Hepatocyte (in vitro differentiated cells): Measurements from ENCODE around the gene GMCL1. TPM values are rescaled to one million over a fixed set of nuclear protein-coding genes. Genes with fewer than 3 reads are reported as not detected.

Experiments used
- DNase-seq: peaks from one replicate; pipeline ENCODE4 v3.0.0-alpha.2; 2016; ENCODE audit warnings: low spot score
- H2AFZ ChIP-seq: fragments of 200-600 bp; sonication (generic); 2 replicates; pipeline ENCODE4 v1.6.0; 2016; ENCODE audit warnings: antibody characterized with exemption, mild to moderate bottlenecking
- H3K27ac ChIP-seq: fragments of 200-600 bp; sonication (generic); 2 replicates; pipeline ENCODE4 v1.5.1; 2016; ENCODE audit warnings: mild to moderate bottlenecking
- H3K27me3 ChIP-seq: fragments of 200-600 bp; sonication (generic); 2 replicates; pipeline ENCODE4 v1.6.1; 2016
- H3K36me3 ChIP-seq: fragments of 200-600 bp; sonication (generic); replicated peaks from 2 replicates; pipeline ENCODE4 v1.5.1; 2016; ENCODE audit warnings: low read depth; ENCODE audit not compliant: insufficient read depth
- H3K4me1 ChIP-seq: fragments of 200-600 bp; sonication (generic); 2 replicates; pipeline ENCODE4 v1.5.1; 2016; ENCODE audit warnings: mild to moderate bottlenecking, moderate library complexity; ENCODE audit not compliant: insufficient read depth
- H3K4me2 ChIP-seq: fragments of 200-600 bp; sonication (generic); 2 replicates; pipeline ENCODE4 v1.6.0; 2016
- H3K4me3 ChIP-seq: fragments of 200-600 bp; sonication (generic); 2 replicates; pipeline ENCODE4 v1.5.1; 2016; ENCODE audit warnings: mild to moderate bottlenecking
- H3K79me2 ChIP-seq: fragments of 200-600 bp; sonication (generic); 2 replicates; pipeline ENCODE4 v1.6.0; 2017; ENCODE audit warnings: mild to moderate bottlenecking
- H3K9me2 ChIP-seq: fragments of 200-600 bp; sonication (generic); replicated peaks from 2 replicates; pipeline ENCODE4 v1.6.0; 2017; ENCODE audit warnings: mild to moderate bottlenecking; ENCODE audit not compliant: insufficient read depth
- H3K9me3 ChIP-seq: fragments of 200-600 bp; sonication (generic); 2 replicates; pipeline ENCODE4 v1.5.1; 2016; ENCODE audit warnings: low read depth, mild to moderate bottlenecking
- H4K20me1 ChIP-seq: fragments of 200-600 bp; sonication (generic); 2 replicates; pipeline ENCODE4 v1.6.0; 2016; ENCODE audit warnings: mild to moderate bottlenecking; ENCODE audit not compliant: insufficient read depth, poor library complexity, severe bottlenecking
- EZH2 ChIP-seq: fragments of 200-600 bp; sonication (generic); IDR thresholded peaks from 2 replicates; pipeline ENCODE4 v1.6.1; 2016; ENCODE audit warnings: antibody characterized with exemption, mild to moderate bottlenecking, borderline replicate concordance
- EZH2phosphoT487 ChIP-seq: fragments of 200-600 bp; sonication (generic); IDR thresholded peaks from one replicate; pipeline ENCODE4 v1.6.1; 2018; ENCODE audit warnings: antibody characterized with exemption, mild to moderate bottlenecking, low read depth, moderate library complexity; ENCODE audit not compliant: unreplicated experiment, severe bottlenecking
- WGBS: methylation state at CpG from one replicate; pipeline ENCODE4 v1.1.6; 2016; ENCODE audit warnings: low lambda C conversion rate; ENCODE audit errors: missing lambda C conversion rate; 5-methylcytosine and 5-hydroxymethylcytosine counted together
- polyA plus RNA-seq: library from polyadenylated mRNA; unstranded; fragments of >200 nt; fragmentation: Nextera tagmentation; extraction: Ambion mirVana; gene quantifications from 2 replicates; pipeline ENCODE4 v1.2.1, GENCODE V29; 2016
- total RNA-seq: library from RNA; depleted of rRNA; stranded (reverse); fragments of >200 nt; gene quantifications from 2 replicates; pipeline ENCODE4 v1.2.3, GENCODE V29; 2014
- TF ChIP-seq, protein P1 (sequence below): fragments of 200-600 bp; sonication (generic); IDR thresholded peaks from 2 replicates; pipeline ENCODE4 v1.5.1; 2016; ENCODE audit warnings: antibody characterized with exemption, mild to moderate bottlenecking; ENCODE audit not compliant: poor library complexity

Gene GMCL1
- total and polyA plus RNA-seq, 2 experiments from 2014 or later: 18.1 to 18.8 TPM

DNA sequence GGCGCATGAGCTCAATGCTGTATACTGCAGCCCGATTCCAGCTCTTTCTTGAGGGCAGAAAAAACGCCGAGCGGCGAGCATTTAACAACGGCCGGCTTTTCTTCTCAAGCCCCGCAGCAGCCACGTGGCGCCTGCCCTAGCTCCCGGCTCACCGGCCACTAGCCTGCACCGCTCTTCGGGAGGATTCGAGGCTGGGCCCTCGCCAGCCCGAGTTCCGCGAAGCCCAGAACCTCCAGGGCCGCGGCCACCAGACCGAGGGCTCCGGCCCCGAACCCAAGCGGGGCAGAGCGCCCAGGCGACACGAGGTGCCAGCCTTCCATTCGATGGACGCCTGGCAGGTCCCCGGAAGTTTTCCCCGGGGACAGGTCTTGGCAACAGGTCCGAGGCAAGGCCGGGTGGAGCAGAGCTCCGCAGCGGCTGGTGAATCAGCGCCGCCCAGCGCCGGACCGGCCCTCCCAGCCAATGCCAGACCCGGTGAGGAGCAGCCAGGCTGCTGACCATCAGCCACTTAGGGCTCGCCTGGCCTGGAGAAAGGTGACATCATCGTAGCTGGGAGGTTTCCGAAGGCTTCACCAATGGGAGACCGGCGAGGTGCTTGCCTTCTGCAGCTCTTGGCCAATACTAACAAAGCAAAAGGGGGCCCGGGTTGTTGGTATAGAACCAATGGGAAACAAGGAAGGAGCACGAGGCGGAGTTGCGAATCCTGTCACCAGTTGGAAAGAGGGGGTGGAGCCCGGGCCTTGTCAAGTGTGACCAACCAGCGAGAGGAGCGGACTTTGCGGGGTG lies 84.9 kb downstream of the GMCL1 start:
- Histone ChIP-seq H3K79me2 (peaks cover 35% of the 10 kb centered on the region), H3K9me2 (no peaks in the 10 kb centered on the region), H3K4me3 (peak overlapping the region; percentile 12), H3K27ac (peak overlapping the region; percentile 94), H3K36me3 (no peaks in the 10 kb centered on the region), H4K20me1 (no peaks in the 10 kb centered on the region), H3K4me2 (peak overlapping the region; percentile 79), H3K4me1 (peaks cover 18% of the 10 kb centered on the region), H3K9me3 (no peaks in the 10 kb centered on the region), H2AFZ (peak overlapping the region; percentile 2), H3K27me3 (no peaks in the 10 kb centered on the region)
- no peak for TF ChIP-seq EZH2phosphoT487
- TF ChIP-seq, protein P1, sequence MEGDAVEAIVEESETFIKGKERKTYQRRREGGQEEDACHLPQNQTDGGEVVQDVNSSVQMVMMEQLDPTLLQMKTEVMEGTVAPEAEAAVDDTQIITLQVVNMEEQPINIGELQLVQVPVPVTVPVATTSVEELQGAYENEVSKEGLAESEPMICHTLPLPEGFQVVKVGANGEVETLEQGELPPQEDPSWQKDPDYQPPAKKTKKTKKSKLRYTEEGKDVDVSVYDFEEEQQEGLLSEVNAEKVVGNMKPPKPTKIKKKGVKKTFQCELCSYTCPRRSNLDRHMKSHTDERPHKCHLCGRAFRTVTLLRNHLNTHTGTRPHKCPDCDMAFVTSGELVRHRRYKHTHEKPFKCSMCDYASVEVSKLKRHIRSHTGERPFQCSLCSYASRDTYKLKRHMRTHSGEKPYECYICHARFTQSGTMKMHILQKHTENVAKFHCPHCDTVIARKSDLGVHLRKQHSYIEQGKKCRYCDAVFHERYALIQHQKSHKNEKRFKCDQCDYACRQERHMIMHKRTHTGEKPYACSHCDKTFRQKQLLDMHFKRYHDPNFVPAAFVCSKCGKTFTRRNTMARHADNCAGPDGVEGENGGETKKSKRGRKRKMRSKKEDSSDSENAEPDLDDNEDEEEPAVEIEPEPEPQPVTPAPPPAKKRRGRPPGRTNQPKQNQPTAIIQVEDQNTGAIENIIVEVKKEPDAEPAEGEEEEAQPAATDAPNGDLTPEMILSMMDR: peak; percentile 22
- WGBS: 1% methylated on average over 55 of the region's 56 CpGs
- peak; percentile 100 for DNase-seq

- Histone ChIP-seq H3K9me3 (no peaks in the 10 kb centered on the region), H3K4me2 (peak within 1 kb of the TSS; percentile 83), H2AFZ (peak within 1 kb of the TSS; percentile 2), H4K20me1 (no peaks in the 10 kb centered on the region), H3K27ac (peak within 1 kb of the TSS; percentile 94), H3K4me1 (peaks cover 18% of the 10 kb centered on the region), H3K79me2 (peaks cover 44% of the 10 kb centered on the region), H3K36me3 (no peaks in the 10 kb centered on the region), H3K27me3 (no peaks in the 10 kb centered on the region), H3K9me2 (no peaks in the 10 kb centered on the region), H3K4me3 (peak within 1 kb of the TSS; percentile 67)
- TF ChIP-seq EZH2: no peak
- TF ChIP-seq, protein P1: no peak
- TF ChIP-seq EZH2phosphoT487: no peak
- WGBS: 2% methylated on average over 61 of the region's 81 CpGs
- DNase-seq: peak; percentile 48
Measured at GRCh38 chr2:69914950-69915945, 85.8 kb downstream of the GMCL1 start, which contains the start of gene MXD1. TSS of gene MXD1 (plus strand) at chr2:69915109. CDS start at chr2:69915331, 222 bp downstream.

DNA sequence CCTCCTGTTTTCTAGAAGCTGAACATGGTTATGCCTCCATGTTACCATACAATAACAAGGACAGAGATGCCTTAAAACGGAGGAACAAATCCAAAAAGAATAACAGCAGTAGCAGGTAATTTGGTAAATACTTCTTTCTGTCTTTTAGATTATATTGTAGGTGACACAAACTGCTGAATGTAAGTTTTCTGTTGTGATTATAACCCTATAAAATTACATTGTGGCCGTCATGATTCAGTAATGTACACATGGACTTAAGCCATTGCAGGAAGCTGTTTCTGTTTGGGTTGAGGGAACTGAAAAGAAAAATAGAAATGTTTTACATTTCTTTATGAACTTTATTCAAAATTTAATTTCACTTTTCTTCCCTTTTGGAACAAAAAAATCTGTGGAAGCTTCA lies 86.6 kb downstream of the GMCL1 start:
- Histone ChIP-seq H3K9me3 (no peaks in the 10 kb centered on the region), H3K4me2 (peak overlapping the region; percentile 83), H3K4me3 (peak overlapping the region; percentile 67), H3K4me1 (peaks cover 18% of the 10 kb centered on the region), H4K20me1 (no peaks in the 10 kb centered on the region), H3K9me2 (no peaks in the 10 kb centered on the region), H2AFZ (no peak overlapping the region), H3K27me3 (no peaks in the 10 kb centered on the region), H3K79me2 (peaks cover 45% of the 10 kb centered on the region), H3K27ac (peak overlapping the region; percentile 86), H3K36me3 (no peaks in the 10 kb centered on the region)
- 33% methylated on average over 2 of the region's 2 CpGs for WGBS
- DNase-seq: no peak
- TF ChIP-seq EZH2phosphoT487: no peak
- no peak for TF ChIP-seq EZH2
- TF ChIP-seq, protein P1: no peak
